EL (cell line): ENCODE measurements around the gene GATA2.

Experiments
- DNase-seq: peaks from one replicate; pipeline ENCODE4 v3.0.0-alpha.2; 2016

Gene GATA2

DNA sequence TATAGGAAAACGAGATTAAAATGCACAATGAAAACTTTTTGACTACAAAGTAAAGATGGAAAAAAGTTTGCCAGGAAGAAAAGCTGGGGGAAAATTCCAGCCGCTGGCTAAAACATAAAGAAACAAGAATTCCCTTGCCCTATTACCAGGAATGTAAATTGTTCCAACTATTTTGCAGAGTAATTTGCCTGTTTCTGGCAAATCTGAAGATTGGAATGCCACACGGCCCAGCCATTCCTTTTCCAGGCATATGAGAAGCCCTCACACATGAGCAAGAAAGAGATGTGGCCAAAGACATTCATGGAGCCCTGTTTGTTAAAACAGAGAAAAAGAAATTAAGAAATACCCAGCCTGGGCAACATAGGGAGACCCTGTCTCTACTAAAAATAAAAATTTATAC lies 8.4 kb upstream of the GATA2 start:
- no peak for DNase-seq

DNA sequence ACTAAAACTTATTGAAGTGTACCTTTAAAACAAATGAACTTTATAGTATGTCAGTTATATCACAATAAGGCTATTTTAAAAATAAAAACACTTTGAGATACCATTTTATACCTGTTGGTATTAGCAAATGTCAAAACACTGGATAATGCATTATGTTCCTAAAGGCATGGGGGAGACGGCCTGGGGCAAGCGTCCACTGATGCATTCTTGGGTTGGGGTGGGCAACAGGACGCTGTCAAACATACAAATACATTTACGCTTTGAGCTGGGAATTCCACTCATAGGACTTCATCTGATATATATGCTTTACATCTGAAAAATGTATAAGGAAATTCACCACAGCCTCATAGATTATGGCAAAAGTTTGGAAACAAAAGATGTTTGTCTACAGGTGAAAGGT lies 7.6 kb upstream of the GATA2 start:
- no peak for DNase-seq

DNA sequence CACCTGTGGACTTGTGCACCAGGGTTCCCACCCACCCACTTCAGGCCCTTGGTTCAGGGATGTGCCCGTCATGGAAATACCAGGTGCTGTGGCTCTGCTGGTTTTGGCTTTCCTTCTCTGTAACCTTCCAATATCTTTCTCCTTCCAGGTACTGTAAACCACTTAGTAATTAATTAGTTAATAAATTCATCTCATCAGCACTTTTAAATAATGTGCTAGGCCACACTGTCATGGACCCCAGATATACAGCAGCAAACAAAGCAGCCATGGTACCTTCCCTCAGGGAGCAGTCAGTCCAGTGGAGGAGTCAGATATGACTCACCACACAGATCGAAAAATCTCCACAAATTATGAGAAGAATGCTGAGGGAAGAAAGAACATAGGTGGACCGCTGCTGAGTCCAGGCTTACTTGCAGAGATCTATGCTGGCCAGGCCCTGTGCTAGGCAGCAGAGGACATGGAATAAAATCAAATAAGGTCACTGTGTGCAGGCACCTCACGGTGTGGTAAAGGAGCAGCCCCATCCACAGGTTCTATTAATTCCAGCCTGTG lies 6.8 kb upstream of the GATA2 start:
- peak; percentile 52 for DNase-seq

DNA sequence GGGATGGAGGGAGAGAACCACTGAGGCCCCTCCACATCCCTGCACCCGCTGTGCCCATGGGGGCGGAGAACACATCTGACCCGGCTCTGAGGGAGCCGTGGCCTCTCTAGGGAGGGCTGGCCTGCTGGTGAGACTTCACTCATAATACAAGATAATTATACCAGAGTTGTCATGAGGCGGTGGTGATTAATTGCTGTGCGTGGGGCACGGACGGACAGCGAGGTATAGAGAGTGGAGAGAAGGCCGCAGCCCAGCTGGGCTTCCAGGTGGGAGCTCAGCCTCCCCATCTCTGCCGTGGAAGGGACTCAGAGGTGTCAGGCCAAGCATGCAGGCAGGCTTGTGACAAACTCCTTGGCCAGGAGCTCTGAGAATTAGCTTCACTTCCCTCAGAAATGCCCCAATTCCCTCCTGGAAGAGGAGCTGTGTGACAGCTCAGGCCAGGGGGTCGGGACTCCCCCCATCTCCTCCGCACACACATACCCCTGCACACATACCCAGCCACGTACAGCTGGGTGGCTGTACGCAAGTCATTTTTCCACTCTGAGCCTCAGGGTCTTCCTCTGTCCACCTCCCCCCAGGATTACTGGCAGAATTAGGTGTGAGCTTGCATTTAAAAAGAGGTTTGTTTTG lies 6.0 kb upstream of the GATA2 start:
- no peak for DNase-seq

DNA sequence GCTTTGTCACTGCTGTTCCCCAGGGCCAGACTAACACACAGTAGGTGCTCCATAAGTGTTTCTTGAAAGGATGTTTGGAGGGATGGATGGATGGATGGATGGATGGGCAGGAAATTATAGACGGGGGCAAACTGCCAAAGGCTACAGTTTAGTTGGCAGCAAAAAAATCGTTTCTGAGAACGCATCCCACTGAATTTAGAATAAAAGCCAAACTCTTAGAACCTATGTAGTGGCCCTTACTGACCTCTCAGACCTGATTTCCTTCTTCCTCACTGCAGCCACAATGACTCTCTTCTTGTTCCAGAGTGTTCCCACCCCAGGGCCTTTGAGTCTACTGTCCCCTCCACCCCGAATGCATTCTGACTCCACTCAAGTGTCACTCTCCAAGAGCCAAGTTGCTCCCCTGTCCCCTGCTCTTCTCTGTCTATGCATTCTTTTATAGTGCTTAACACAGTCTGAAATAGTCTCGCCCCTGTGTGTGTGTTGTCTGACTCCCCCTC lies 5.2 kb upstream of the GATA2 start:
- DNase-seq, result no peak

DNA sequence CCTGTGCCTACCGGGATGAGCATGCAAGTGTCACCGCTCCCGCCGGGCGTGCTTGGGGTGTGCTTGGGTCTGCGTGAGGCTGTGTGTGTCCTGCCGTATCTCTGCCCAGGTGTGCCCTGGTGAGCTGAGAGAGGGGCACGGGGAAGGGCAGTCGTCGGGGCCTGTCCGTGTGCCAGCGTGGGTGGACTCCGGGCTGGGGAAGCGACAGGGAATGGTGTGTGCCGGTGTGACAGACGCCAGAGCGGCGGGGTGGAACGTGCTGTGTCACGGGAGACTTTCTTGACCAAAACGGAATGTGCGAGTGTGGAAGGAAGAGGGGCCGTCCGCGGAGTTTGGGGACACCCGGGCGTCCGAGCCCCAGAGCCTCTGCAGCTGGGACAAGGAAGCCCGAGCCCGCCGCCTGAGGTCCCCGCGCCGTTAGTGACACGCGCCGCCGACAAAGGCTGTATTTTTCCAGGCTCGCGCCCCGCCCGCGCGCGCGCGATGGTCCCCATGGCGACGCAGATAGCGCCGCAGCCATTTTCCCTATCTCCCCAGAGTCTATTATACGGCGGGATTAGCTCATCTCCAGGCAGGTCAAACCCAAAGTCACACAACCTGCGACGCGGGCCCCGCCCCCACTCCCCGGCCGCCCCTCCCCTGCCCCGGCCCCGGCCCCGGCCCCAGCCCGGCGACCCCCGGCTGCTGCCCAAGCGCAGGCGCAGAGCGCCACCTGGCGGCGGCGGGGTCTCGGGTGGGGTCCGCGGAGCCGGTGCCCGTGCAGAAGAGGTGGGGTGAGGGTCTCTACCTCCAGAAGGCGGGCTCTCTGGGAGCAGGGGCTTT lies 4.5 kb upstream of the GATA2 start:
- peak; percentile 57 for DNase-seq

DNA sequence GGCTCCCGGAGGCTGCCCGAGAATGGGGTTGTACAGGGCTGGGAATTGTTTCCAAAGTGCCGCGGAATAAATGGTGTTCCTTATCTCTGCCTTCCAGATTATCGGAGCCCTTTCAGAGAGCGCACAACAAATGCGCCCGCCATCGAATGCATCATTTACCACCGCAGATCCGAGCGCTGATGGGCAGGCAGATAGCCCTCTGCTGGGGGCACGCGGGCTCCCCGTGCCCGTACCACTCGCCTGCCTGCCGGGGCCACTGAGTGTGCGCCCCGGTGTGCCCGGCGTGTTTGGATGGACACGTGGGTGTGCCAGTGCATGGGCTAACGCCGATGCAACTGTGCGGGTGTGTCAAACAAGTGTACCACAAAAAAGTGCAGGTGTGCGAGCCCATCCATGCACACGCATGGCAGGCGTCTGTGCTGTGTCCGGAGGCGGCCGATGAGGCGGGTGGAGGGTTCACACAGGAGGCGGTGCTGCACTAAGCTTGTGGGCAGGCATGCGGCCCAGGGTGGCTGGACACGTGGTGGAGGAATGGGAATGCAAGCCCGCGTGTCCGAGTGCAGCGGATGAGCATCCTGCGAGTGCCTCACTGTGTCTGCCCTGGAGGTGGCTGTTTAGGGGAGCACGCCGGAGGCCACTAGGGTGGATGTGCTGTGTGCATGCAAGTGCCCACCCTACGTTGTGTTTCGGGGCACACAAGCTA lies 3.8 kb upstream of the GATA2 start:
- DNase-seq, result no peak

DNA sequence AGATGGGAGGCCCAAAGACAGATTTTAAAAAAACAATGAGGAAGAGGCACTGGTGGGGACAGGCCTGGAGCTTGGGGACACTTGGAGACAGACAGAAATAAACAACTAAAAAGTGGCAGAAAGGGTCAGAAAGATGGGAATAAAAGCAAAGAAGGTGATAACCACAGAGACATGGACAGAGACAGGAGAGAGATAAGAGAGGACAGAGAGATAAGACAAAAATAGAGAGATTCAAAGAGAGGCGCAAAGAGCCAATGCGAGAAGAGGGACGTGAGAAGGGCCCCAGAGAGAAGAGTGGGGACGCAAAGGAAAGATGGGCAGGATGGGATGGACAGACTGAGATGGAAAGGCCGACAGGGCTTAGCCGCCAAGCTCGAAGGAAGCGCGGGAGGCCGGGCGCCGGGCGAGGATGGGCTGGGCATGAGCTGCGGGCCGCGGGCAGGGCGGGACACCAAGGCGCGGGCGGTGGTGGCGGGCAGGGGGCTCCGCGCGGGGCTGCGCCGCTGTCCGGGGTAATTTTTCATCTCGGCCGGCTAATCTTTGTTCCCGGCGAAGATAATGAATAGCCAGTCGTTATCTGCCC lies 3.1 kb upstream of the GATA2 start:
- DNase-seq, result no peak

DNA sequence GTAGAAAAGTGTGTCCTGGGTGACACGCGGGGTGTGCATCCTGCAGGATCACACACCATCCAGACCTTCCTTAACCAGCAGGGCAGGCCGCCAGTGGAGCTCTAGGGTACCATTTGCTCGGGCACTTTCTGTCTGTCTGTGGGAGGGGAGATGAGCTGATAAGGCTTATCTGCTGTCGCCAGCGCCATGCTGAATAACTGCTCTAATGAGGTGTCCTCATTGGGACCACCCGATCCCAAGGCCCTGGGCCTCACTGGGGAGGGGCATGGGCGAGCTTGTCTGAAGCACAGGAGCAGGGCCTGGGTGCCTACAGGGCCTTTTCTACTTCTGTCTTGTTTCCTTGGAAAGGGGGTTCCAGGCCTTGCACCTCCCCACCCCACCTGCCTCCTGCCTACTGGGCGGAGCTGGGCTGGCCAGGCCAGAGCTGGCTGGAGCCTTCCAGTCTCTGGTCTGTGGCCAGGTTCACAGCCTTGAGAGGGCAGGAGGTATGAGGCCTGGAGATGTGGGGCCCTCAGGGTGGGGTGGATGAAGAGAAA lies 2.5 kb upstream of the GATA2 start:
- DNase-seq, result no peak

DNA sequence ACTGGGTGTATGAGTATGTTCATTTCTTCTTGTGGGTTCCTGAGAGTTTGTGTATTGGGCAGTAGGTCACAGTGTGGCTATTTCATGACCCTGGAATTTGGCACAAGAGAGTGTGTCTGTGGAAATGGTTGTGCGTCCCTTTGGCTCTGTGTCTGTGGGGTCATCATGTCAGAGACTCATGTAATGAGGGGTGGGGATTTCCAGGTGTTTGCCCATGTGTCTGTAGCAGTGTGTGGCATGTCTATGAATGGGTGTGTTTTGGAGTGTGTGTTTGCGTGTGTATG lies 1.3 kb upstream of the GATA2 start:
- no peak for DNase-seq

DNA sequence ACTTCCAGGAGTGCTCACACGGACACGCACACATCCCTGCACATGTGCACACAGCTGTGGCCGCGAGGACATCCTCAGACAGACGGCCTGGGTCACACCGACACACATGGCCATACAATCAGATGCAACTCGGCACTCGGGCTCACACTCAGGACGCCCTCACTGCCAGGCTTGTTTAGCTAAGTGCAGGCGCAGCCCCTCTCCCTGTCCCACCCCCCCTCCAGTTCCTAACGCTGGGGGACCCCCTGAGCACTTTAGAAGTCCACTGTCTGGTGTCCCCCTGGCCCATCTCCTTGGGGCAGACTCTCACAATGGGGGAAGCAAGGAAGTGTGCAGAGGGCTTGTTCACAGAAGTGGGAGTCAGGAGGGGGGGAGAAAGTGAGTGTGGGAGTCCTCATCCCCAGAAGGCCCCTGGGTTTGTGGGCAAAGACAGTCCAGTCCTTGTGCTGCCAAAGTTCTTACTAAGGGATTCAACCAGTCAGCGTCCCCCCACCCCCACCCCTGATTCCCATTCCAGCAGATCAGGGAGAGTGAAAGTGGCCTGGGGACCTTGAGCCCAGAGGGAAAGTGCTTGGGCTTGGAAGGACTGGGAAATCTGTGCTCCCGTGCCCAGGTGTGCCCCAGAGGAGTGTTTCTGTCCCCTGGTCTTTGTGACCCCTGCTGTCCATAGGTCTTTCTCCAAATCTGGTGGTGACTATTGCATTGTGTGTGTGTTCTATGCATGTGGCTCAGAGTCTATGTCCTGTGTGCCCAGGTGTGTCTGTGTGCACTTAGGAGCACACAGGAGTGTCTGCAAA lies 767 bp upstream of the GATA2 start:
- DNase-seq, result no peak

DNA sequence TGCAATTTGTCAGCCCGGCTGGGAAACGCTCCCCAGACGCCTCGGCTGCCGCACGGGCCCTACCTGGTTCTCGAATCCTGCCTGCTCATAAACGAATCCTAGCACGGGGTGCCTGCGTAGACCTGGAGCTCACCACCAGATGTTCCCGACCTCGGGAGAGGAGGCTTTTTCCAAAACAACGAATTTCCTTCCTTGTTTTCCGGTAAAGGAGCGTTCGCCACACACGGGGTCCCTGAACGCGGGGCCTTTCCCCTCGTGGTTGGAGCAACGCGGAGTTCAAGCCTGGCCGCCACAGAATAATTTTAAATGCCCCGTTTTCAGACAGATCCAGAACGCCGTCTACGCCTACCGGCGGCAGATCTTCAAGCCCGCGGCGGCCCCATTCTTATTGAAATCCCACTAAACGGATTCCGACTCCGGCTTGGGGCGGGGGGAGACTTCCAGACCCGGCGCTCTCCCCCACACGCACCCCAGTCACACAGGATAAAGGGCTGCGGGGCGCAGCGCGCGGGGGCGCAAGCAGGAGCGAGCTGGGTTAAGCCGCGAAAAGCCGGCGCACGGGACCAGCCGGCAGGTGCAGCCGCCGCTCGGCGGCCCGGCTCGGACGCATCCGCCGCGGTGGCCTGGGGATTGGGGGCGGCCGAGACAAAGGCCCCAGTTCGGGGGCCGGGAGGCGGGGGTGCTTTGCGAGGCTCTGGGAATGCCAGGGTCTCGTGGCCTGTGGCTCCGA lies 895 bp downstream of the GATA2 start:
- no peak for DNase-seq

DNA sequence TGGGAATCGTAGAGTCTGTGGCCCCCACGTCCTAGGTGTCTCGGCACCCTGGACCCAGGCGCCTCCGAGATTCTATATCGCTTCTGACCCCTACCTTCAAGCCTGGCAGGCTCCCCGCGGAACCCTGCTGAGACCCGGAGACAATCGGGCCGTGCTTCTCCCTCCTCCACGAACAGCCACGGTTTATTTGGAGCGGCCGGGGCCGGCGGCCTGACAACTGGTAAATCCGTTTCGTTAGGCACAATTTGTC lies 1.4 kb downstream of the GATA2 start:
- no peak for DNase-seq

DNA sequence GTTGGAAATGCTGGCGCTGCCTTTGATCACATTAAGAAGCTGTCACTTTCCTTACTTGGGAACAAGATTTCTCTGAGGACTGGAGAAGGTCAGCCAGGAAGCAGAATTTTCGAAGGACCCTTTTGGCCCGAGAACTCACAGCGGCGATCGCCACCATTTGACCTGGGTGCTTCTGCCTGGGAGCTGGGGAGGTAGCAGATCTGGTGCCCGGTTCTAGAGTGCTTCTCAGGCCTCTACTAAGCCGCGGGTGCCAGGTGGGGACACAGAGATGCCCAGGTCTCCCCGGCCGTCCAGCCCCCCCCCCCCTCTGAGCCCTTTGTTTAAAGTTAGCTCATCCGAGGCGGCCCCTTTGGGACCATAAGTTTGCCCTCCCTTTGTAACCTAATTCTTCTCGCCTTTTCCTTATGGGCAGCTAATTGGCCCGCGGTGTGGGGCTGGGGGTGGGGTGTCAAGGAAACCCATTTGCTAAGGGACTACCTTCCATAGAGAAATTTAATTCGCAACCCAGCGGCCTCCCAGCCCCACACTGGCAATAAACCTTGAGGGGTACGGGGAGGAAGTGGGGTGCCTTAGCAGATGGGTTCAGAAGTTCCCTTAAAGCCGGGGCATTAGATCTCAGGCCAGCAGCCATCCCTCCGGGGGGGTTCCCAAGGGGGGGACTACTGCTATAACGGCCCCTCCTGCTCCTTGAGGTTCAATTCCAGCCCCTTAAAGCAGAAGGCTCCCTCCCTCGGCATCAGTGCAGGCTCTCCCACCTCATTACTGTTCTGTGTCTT lies 1.9 kb downstream of the GATA2 start:
- no peak for DNase-seq

DNA sequence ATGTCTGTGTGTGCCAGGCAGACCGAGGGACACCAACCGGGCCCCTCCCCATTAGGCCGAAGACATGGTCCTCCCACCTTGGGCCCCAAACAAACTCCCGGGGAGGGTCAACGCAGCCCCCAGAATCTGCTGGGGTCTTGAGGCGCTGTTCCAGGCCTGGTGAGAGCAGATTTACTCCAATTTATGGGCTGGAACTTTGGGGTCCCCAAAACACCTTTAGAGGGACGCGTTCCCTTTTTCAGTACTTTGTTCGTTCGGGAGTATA lies 2.4 kb downstream of the GATA2 start:
- DNase-seq, result no peak

DNA sequence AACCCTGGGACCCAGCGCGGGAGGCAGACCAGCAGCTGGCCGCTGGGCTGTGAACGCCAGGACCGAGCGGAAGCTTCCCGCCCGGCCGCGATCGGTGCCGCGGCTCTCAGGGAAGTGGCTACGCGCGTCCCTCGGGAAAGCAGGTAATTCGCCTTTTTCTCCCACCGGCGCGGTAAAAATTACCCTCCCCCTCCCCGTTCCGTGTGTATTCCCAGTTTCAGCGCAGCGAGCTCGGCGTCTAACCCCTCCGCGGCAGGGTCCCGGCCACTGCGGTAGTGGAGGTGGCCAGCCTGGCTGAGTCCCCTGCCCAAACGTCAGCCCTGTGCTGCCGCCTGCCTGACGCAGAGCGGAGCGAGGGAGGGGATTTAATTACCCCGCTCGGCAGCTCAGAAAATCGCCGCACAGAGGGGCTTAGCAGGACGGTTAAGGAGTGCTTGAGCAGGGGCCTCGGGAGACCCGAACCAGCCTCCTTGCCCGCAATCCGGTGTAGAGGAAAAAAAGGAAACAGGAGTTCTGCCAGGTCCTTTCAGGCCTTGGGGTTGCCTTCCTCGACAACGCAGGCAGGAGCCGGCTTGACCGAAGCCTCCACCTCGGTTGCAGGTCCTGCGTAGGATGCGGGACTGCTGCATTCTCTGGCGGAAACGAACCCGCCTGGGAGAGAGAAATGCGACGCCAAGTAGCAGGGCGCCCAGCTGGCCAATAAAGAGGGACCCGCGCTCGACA lies 2.9 kb downstream of the GATA2 start:
- DNase-seq, result peak; percentile 63

DNA sequence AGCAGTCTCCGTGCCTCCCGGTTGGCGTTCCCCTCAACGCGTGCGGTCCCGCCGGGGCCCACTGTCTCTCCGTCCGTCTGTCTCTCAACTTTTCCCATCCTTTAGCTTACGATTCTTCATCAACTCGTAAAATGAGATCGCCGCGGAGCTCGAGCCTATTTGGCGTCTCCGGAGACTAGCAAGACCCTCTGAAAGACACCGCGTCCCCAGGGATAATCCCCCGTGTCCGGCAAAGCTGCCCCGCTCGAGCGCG lies 3.4 kb downstream of the GATA2 start:
- no peak for DNase-seq

DNA sequence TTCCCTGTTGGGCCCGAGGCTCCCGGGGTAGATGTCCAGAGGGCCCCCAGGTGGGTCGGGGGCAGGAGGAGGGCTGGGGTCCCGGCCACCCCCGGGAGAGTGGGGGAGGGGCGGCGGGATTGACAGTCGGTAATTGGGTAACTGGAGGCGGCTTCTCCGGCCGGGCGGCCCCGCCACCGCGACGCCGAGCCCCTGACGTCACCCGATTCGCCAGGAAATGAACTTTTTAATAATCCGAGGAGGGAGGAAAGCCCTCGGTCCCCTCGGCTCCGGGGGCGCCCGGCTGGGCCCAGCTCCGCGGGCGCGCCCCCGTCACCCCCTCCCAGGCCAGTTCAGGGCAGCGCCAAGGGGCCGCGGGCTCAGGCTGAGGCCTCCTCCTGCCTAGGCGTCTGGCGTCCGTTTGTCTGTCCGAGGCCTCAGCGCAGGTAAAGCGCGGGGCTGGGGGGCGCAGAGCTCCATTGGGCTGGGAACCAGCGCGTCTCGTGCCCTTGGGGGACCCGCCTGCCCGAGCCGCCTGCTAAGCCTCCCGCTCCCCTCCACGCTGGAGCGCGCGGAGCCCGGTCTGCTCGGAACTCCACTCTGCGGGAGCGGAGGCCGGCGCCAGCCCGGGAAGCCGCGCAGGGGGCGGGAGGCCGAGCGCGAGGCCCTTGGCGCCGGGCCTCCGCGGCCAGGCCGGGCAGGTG lies 3.9 kb downstream of the GATA2 start:
- DNase-seq, result peak; percentile 81

DNA sequence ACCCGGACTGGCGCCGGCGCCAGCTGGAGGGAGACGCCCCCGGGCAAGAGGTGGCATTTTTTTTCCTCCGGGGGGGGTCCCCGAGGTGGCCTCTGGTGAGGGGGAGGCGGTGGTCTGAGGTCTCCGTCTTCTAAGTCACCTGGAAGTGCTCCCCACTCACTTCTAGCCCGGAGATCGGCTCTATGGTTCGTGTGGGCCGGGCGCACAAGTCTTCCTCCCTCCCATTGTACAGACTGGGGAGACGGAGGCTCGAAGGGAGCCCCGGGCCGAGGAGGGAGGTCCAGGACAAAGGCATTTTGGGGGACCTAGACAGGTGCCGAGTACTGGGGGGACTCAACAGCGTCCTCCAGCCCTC lies 4.4 kb downstream of the GATA2 start:
- peak; percentile 60 for DNase-seq

DNA sequence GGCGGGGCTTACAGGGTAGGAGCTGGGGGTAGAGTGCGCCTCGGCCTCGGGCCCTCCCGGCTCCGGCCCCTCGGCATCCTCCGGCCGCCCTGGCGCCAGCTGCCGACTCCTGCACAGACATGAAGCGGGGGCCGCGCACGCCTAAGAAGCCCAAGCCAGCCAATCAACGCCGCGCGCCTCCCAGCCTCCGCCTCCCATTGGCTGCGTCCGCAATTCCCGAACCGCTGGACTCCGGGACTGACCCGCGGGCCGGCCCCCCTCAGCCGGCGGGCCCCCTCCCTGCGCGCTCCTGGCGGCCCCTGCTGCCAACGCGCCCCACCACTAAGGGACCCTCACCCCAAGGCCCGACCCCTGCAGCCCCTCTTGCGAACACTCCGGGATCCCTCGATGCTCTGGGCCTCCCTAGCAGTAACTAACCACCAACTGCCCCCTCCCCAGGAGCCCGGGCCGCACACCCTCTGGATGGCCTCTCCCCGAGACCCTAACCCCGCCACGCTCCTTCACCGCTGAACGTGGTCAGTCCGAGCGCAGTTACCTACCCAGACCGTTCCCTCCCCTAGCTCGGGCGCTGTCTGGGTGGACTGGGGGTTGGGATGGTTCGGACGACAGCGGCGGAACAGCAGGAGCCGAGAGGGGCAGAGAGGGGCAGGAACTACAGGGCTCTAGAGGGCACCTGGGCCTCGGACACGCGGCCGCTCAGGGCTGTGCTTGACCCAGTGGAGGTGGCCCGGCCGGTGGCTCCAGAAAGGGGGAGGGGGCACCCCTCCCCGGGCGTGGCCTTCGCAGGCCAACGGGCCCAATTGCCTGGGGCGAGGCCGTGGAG lies 5.0 kb downstream of the GATA2 start:
- DNase-seq, result peak; percentile 95
